HepG2 (cell line): ENCODE results near the gene STUB1. TPM values are rescaled to one million over a fixed set of nuclear protein-coding genes. Genes with fewer than 3 reads are reported as not detected.

Experiments used
- HOXA5 ChIP-seq: sonication (generic); formaldehyde crosslinking; IDR thresholded peaks from 2 replicates; pipeline ENCODE4 v1.4.0; 2020; ENCODE audit warnings: missing genetic modification reagents
- NR2F6 ChIP-seq, 2 experiments: IDR thresholded peaks; 2 replicates each; pipeline ENCODE4 v1.6.1; 2016; ENCODE audit warnings: antibody characterized with exemption in 1 of 2, mild to moderate bottlenecking in 1 of 2
- SSRP1 ChIP-seq: IDR thresholded peaks from 2 replicates; pipeline ENCODE4 v1.6.1; 2016; ENCODE audit warnings: control low read depth
- ZBTB7A ChIP-seq: sonication (generic); formaldehyde crosslinking; IDR thresholded peaks from 2 replicates; pipeline ENCODE4 v1.8.0; 2022; ENCODE audit warnings: mild to moderate bottlenecking, missing genetic modification reagents
- ZKSCAN5 ChIP-seq: sonication (generic); formaldehyde crosslinking; IDR thresholded peaks from 2 replicates; pipeline ENCODE4 v1.5.1; 2020; ENCODE audit warnings: mild to moderate bottlenecking, missing genetic modification reagents
- ZNF335 ChIP-seq: sonication (generic); formaldehyde crosslinking; IDR thresholded peaks from 2 replicates; pipeline ENCODE4 v1.4.0; 2020; ENCODE audit warnings: missing genetic modification reagents
- ZNF549 ChIP-seq: sonication (generic); formaldehyde crosslinking; IDR thresholded peaks from 2 replicates; pipeline ENCODE4 v1.5.0; 2020; ENCODE audit warnings: missing genetic modification reagents
- ZNF678 ChIP-seq: sonication (generic); formaldehyde crosslinking; IDR thresholded peaks from 2 replicates; pipeline ENCODE4 v1.4.0; 2020; ENCODE audit warnings: mild to moderate bottlenecking, missing genetic modification reagents
- ZNF747 ChIP-seq: sonication (generic); formaldehyde crosslinking; IDR thresholded peaks from 2 replicates; pipeline ENCODE4 v1.8.1; 2023; ENCODE audit warnings: missing genetic modification reagents, mild to moderate bottlenecking, borderline replicate concordance
- polyA plus RNA-seq, 8 experiments: library from polyadenylated mRNA; depleted of rRNA in 3 of 8; stranded (reverse) in 7 of 8; unstranded in 1 of 8; fragments of >200 nt; fragmentation: Illumina TruSeq in 4 of 8; extraction: Trizol in 4 of 8; gene quantifications; 2 replicates each; pipeline versions ENCODE4 v1.2.1 to v1.2.3, GENCODE V29; 2011 to 2016; ENCODE audit warnings: low read depth in 4 of 8, missing spikeins in 1 of 8, mixed read lengths in 1 of 8; ENCODE audit not compliant: insufficient read depth in 1 of 8
- total RNA-seq, 5 experiments: library from RNA; depleted of rRNA; stranded (reverse); fragments of >200 nt; fragmentation: Illumina TruSeq; extraction: Trizol; gene quantifications; 2 replicates each; pipeline ENCODE4 v1.2.3, GENCODE V29; 2016; ENCODE audit warnings: low read depth in 1 of 5
- TF ChIP-seq, protein P1 (sequence below): sonication (generic); formaldehyde crosslinking; IDR thresholded peaks from 2 replicates; pipeline ENCODE4 v1.4.0; 2020; ENCODE audit warnings: mild to moderate bottlenecking, missing genetic modification reagents
- TF ChIP-seq, protein P2 (sequence below), 2 experiments: fragments of 450-650 bp in 1 of 2; sonication (generic) in 1 of 2; formaldehyde crosslinking in 1 of 2; IDR thresholded peaks; 2 replicates each; pipeline versions ENCODE4 v1.6.1 to v1.8.0; 2016 to 2022; ENCODE audit warnings: antibody characterized with exemption in 1 of 2, mild to moderate bottlenecking in 1 of 2, missing genetic modification reagents in 1 of 2
- TF ChIP-seq, protein P3 (sequence below): IDR thresholded peaks from 2 replicates; pipeline ENCODE4 v1.6.1; 2016; ENCODE audit warnings: mild to moderate bottlenecking, missing biosample characterization, missing genetic modification reagents
- TF ChIP-seq, protein P4 (sequence below): sonication (generic); formaldehyde crosslinking; IDR thresholded peaks from 2 replicates; pipeline ENCODE4 v1.5.1; 2020; ENCODE audit warnings: mild to moderate bottlenecking, missing genetic modification reagents, moderate library complexity

STUB1 gene
- total and polyA plus RNA-seq, 2 of the 13 experiments (the other 11 are each of a cell fraction or from before 2014, with no cell fraction given) = 52.9 to 78.2 TPM

DNA sequence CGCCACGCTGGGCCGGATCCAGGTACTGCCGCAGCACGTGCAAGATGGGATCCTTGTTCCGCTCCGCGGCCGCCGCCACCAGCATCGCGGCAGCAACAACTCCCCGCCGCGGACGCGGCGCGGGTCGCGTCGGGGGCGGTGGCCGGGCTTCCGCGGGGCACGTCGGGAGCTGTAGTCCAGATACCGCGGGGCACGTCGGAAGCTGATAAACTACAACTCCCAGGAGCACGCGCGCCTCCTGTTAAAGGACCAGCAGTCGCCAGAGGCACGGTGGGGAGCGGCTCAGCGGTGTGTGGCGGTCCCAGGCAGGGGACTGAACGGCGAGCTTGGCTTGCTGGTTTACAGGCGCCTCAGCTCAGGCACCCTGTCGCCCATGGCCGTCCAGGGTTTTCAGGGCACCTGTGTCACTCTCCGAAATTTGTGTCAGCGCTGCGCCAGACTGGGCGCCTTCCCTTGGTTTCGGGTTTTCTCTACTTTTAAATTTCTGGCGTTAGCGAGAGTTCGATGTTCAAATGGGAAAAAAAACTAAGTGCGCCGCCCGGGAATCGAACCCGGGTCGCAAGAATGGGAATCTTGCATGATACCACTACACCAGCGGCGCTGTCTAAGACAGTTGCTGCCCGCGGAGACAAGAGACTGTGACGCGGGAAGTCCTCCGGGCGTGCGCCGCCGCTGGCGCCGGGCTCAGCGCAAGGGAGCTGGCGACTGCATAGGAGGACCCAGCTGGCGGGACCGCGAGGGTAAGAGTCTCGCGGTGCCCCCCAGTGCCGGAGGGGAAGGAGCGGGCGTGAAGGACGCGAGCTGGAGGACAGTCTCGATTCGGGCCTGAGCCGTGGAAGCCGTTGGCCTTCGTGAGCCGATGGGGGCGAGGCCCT lies 43.8 kb upstream of the STUB1 start, which contains the start of gene METTL26 (continued):
- TF ChIP-seq NR2F6 (IDR thresholded peaks at IDR 0.05) (peak; percentile 27; the same call in 1 of the 2 replicates), NR2F6 (CRISPR knock-in tag; IDR thresholded peaks at IDR 0.05) (peak; percentile 35; the same call in 1 of the 2 replicates), ZNF549 (CRISPR knock-in tag) (no peak), ZNF335 (CRISPR knock-in tag) (peak; percentile 67), HOXA5 (CRISPR knock-in tag) (peak; percentile 17; the same call in 1 of the 2 replicates), SSRP1 (CRISPR knock-in tag) (peak; percentile 94; the same call in 1 of the 2 replicates), ZNF747 (no peak), ZKSCAN5 (no peak), ZBTB7A (CRISPR knock-in tag) (peak; percentile 74; the same call in 1 of the 2 replicates), ZNF678 (CRISPR knock-in tag) (no peak; the same call in 1 of the 2 replicates)
- TF ChIP-seq, protein P1, sequence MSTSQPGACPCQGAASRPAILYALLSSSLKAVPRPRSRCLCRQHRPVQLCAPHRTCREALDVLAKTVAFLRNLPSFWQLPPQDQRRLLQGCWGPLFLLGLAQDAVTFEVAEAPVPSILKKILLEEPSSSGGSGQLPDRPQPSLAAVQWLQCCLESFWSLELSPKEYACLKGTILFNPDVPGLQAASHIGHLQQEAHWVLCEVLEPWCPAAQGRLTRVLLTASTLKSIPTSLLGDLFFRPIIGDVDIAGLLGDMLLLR (CRISPR knock-in tag) = peak; percentile 96
- TF ChIP-seq, protein P2, sequence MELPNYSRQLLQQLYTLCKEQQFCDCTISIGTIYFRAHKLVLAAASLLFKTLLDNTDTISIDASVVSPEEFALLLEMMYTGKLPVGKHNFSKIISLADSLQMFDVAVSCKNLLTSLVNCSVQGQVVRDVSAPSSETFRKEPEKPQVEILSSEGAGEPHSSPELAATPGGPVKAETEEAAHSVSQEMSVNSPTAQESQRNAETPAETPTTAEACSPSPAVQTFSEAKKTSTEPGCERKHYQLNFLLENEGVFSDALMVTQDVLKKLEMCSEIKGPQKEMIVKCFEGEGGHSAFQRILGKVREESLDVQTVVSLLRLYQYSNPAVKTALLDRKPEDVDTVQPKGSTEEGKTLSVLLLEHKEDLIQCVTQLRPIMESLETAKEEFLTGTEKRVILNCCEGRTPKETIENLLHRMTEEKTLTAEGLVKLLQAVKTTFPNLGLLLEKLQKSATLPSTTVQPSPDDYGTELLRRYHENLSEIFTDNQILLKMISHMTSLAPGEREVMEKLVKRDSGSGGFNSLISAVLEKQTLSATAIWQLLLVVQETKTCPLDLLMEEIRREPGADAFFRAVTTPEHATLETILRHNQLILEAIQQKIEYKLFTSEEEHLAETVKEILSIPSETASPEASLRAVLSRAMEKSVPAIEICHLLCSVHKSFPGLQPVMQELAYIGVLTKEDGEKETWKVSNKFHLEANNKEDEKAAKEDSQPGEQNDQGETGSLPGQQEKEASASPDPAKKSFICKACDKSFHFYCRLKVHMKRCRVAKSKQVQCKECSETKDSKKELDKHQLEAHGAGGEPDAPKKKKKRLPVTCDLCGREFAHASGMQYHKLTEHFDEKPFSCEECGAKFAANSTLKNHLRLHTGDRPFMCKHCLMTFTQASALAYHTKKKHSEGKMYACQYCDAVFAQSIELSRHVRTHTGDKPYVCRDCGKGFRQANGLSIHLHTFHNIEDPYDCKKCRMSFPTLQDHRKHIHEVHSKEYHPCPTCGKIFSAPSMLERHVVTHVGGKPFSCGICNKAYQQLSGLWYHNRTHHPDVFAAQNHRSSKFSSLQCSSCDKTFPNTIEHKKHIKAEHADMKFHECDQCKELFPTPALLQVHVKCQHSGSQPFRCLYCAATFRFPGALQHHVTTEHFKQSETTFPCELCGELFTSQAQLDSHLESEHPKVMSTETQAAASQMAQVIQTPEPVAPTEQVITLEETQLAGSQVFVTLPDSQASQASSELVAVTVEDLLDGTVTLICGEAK (IDR thresholded peaks at IDR 0.05) = no peak
- TF ChIP-seq, protein P2 (CRISPR knock-in tag; IDR thresholded peaks at IDR 0.05) = peak; percentile 2; the same call in 1 of the 2 replicates
- TF ChIP-seq, protein P3, sequence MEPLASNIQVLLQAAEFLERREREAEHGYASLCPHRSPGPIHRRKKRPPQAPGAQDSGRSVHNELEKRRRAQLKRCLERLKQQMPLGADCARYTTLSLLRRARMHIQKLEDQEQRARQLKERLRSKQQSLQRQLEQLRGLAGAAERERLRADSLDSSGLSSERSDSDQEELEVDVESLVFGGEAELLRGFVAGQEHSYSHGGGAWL = peak; percentile 87; the same call in 1 of the 2 replicates
- TF ChIP-seq, protein P4, sequence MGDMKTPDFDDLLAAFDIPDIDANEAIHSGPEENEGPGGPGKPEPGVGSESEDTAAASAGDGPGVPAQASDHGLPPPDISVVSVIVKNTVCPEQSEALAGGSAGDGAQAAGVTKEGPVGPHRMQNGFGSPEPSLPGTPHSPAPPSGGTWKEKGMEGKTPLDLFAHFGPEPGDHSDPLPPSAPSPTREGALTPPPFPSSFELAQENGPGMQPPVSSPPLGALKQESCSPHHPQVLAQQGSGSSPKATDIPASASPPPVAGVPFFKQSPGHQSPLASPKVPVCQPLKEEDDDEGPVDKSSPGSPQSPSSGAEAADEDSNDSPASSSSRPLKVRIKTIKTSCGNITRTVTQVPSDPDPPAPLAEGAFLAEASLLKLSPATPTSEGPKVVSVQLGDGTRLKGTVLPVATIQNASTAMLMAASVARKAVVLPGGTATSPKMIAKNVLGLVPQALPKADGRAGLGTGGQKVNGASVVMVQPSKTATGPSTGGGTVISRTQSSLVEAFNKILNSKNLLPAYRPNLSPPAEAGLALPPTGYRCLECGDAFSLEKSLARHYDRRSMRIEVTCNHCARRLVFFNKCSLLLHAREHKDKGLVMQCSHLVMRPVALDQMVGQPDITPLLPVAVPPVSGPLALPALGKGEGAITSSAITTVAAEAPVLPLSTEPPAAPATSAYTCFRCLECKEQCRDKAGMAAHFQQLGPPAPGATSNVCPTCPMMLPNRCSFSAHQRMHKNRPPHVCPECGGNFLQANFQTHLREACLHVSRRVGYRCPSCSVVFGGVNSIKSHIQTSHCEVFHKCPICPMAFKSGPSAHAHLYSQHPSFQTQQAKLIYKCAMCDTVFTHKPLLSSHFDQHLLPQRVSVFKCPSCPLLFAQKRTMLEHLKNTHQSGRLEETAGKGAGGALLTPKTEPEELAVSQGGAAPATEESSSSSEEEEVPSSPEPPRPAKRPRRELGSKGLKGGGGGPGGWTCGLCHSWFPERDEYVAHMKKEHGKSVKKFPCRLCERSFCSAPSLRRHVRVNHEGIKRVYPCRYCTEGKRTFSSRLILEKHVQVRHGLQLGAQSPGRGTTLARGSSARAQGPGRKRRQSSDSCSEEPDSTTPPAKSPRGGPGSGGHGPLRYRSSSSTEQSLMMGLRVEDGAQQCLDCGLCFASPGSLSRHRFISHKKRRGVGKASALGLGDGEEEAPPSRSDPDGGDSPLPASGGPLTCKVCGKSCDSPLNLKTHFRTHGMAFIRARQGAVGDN (CRISPR knock-in tag) = peak; percentile 93
